HG03520 (cell line): ENCODE results near the gene SEZ6.

Experiments used
- ATAC-seq: cut with Tn5 transposase; IDR thresholded peaks from one replicate; pipeline ENCODE4 v1.9.1; 2021; ENCODE audit warnings: mild to moderate bottlenecking, moderate library complexity; ENCODE audit not compliant: unreplicated experiment

The SEZ6 gene

DNA sequence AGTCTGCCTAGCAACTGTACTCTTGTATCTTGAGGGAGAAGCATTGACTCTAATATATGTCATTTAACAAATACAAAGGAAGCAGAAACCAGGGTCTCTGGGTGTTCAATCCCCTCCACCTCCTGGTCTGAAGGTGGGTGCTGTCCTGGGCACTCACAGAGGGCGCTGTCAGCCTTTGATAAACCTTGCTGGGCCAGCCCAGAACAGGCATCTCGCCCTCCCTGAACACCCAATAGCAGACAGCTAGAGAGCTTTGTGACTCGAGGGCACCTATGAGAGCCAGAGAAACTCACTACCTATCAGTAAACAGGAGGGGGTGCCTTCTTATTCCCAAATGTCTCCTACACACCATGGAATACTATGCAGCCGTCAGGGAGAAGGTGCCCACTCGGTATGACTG is 30.8 kb upstream of the SEZ6 start:
- no peak for ATAC-seq

DNA sequence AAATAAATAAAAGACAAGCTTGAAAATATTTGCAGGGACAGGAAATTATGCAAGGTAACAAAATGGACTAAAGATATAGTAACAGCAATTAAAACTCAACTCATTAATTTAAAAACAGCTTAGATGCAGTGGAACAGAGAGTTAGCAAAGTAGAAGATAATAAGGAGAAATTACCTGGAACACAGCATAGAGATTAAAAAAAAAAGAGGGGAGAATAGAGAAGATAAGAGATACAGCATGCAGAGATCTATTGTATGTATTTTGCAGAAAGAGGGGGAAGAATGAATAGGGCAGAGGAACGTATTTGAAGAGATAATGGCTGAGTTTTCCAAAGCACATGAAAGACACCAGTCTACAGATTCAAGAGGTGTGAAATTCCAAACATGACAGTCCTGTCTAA is 28.7 kb upstream of the SEZ6 start:
- no peak for ATAC-seq

DNA sequence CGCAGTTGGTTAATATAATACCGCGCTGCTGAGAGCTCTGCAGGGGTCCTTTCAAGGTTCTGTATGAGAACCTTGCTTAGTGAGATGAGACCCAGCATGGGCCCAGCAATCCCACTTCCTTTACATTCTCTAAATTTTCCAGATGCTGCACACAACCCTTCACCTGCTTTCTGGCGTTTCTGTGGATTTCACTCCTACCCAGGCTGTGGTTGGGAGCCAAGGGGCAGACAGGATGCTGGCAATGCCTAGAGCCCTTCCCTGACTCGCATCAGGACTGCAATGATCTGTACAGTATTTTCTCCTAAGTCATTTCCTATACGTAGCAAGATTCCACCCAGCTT is 27.0 kb upstream of the SEZ6 start:
- ATAC-seq = no peak

DNA sequence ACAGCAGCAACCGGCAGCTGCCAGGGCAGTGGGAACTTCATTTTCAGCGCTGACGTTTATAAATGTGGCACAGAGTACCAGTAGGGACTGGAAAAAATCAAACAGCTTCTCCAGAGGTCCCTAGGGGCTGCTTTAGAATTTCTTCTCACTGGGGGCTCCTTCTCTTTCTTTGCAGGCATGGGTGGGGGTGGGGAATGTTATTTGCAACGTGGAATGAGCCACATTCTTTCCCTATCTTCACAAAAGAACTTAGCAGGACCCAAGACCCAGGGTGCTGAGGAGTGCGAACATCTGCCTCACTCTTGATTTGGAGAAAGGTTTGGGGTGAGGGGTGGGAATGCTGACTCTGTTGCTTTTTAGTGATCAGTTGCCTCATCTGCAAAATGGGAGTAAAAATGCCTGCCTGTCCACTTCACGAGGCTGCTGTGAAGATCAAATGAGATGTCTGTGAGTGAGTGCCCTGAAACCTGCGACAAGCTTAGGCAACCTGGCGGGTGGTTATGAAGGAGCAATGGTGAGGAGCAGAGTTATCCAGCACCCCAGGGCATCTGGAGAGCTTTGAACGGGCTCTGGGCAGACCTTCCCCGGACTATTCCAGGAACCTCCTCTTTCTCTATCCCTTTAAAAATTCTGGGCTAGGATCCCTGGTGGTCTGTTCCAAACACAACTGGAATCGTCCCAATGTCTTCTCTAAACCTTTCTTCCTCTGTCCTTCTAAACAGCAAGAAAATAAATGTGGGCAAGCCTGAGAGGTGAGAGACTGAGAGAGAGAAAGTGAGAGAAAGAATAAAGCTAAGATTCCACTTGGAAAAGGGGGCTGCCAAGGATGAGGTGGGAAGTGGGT is 26.4 kb upstream of the SEZ6 start:
- ATAC-seq = no peak

DNA sequence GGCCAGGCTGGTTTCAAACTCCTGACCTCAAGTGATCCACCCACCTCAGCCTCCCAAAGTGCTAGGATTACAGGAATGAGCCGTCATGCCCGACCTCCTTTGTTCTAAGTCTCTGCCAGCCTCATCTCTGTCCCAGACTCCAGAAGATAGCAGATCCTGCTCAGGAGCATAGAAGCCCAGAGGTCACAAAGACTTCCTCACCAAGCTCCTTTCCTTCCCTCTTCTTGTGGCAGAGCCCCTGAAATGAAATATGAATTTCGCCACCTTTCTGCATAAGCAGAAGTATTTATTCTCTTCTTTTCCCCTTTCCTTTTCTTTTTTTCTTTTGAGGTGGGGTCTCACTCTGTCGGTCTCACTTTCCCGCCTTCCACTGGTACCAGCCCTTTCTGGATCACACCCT is 25.7 kb upstream of the SEZ6 start:
- no peak for ATAC-seq

DNA sequence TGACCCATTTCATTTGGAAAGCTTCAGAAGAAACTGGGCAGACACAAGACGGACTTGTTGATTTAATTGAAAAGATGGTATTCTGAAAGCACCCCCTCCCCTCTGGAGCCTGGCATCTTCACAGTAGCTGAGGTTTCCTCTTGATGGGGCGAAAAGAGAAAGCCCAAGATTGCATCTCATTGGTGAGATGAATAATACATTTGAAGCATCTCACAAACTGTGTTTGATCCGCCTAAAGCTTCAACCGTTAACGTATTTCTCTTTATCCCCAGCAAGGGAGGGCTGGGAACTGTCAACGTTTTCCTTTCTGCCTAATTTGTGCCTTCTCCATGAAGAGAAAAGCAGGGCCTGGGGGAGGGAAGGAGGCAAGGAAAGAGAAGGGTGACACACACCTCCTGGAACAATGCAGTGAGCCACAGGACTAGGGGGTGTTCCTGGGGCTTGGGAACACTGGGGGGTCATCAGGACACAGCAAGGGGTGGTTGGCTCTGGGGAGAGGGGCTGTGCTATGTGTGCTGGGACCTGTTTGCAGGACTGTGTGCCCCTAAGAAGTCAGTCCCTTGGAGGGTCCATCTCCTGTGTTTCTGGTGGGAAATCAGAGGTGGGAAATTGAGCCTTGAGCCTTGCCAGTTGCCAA is 18.6 kb upstream of the SEZ6 start:
- ATAC-seq = no peak

DNA sequence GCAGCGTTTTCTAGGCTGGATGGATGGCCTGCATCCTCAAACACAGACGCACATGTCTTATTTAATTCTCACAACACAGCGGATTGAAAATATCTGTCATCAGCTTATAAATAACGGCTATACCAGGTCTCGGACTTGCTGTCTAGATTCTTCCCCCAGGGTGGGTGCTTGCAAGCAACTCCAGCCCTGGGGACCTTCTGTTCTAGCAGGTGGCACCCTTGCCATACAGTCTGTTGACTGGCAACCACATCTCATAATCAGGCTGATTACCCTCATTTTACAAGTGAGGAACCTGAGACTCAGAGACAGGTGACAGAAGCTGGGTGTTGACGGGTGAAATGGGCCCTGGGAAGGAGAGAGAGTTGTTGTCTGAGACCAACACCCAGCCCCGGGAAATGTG is 16.2 kb upstream of the SEZ6 start:
- no peak for ATAC-seq

DNA sequence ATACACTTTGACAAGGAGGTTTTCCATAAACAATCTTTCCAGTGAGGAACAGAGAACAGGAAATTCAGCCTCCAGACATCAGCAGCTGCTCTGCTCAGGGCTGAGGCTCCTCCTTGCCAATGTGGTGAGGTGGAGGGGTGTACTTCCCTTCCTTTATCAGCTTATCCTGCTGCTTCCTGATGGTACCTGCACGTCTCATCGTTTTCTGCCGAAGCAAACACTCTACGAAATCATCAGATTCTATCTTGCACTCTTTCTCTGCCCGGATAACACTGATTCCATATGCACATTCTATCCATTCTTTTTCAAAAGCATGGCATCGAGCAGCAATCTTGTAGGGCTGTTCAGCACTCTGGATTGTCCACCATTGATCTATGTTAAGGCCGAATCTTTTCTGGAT is 15.4 kb upstream of the SEZ6 start:
- ATAC-seq = no peak

DNA sequence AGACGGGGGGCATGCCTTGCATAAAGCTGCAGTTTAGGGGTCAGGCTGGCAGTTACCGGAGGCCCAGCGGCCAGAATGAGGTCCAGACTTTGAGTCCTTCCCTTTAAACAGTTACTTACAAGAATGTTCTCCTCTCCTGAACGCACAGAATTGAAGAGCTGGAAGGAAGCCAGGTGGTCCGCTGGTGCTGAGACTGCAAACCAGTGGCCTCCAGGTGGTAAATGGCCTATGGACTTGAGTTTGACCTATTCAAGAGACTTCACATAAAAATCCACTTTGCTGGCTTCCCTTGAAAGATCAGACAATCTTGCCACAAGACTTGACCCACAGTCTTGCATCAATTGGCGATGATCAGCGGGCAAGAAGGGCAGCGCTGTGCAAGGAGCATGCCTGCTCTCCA is 14.7 kb upstream of the SEZ6 start:
- no peak for ATAC-seq

DNA sequence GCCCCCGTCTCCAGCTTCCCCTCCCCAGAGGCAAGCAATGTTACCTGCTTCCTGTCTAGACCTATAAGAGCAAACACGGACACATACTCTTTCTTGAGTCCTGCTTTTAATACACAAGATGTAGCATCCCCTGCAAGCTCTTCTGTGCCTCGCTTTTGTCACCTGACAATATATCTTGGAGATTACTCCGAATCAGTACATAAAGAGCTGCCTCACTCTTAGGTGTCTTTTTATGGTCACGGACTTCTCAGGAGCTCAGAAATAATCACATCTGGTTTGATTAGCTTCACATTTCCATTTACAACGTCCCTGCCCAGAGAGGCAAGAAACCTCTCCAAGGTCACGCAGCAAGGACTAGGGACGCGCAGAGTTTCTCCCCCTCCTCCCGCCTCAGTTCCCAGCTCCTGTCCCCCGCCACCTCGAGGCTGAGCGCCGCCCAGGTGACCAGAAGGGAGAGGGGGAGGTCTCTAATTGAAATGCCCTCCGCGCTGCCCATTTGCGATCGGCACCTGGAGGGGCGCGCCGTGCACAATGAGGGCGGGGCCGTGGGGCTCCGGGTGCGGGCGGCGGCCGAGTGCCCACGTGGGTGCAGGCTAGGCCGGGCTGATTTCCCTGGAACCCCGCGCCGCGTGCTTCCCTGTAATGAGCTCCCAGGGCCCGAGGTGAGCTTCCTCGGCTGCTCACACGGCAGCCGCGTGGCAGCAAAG is 13.8 kb upstream of the SEZ6 start:
- ATAC-seq = no peak

DNA sequence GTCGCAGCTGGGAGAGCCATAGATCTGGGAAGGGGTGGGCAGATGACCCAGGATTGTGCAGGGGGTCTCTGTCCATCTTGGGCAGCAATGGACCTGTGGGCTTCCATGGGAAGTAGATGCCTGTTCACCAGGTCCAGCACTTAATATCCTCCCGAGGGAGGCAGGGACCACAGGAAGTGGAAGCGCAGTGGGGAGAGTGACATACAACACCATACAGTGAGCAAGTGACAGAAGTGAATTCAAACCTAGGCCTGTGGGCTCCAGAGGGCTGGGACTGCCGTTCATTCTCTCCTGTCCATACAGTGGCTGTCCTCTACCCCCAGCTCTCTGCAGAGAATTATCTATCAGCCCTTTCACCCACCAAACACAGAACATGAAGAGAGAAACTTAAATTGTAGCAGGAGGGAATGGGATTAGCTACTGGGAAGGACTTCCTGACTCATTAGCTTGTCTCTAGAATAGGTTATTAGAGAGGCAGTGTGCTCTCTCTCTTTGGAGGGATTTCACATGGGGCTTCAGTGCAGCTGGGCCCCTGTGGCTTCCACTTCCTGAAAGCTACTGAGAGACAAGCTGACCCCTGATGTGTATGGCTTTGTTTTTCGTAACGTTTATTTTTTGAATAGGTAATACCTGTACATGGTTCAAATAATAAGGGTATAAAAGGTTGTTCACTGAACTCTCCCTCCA is 13.1 kb upstream of the SEZ6 start:
- no peak for ATAC-seq

DNA sequence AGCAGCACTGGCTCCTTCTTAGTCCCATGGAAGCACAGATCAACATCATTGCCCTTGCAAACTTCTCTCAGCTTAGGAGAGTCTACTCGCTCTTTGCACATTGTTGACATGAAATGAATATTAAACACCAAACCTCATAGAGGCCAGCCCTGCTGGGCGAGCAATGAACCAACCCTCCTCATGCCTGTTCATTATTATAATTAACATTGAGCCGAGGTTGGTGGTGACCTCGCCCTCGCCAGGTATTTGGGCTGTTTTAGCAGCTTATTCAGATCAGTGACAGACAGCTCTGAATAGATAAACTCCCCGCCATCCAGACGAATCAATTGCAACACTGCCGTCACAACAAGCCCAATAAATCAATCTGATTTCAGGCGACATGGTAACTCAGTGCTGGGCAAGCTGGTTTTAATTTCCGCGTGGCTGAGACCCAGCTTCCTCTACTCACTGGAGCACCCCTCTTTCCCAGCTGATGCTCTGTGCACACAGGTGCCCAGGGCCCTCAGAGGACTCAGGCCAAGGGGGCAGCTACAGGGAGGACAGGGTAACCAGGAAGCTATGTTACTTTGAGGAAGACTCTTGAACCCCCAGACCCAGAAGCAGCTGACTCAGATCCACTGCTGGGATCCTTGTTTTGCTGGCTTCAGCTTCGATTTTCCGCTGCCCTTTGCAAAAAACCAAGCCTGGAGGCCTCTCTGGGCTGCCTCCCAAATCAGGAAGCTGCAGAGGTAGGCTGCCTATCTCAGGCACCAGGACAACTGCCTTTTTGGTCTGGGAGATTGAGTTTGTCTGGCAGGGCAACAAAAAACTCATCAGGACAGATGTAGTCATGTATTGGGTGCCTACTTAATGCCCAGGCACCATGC is 10.7 kb upstream of the SEZ6 start:
- ATAC-seq = no peak

DNA sequence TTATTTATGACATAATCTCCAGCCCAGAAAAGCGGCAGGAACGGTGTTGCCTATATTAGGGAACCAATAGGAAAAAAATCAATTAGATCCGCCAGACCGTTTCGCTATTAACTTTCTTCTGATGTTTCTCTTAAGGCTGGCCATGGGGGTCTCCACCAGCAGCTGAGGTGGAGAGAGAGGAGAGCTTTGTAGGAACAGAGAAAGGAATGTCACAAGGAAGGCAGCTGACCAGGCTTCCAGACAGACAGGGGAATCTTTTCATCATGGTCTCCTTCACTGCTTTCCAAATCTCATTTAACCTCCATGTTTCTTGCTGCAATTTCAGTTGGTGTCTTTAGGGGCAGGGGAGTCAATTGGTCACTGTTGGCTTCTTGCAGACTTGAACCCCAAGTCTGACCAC is 8.9 kb upstream of the SEZ6 start:
- no peak for ATAC-seq

DNA sequence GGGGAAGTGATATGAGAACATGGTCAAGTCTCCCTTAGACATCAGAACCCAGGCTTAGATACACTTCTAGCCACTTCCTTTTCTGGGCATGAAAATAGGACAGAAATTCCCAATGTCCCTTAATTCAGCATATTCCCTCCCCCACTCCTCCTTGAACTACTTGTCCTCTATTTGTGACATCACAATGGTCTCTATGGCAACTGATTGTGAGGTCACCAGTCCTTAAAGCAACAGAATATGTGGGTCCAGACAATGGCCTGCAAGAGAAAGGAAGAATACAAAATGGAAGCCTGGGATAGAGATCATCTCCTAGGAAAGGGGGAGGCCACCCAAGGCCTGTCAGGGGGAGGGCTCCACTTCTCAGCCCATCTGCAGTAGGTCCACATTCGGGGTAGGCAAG is 6.7 kb upstream of the SEZ6 start:
- no peak for ATAC-seq

DNA sequence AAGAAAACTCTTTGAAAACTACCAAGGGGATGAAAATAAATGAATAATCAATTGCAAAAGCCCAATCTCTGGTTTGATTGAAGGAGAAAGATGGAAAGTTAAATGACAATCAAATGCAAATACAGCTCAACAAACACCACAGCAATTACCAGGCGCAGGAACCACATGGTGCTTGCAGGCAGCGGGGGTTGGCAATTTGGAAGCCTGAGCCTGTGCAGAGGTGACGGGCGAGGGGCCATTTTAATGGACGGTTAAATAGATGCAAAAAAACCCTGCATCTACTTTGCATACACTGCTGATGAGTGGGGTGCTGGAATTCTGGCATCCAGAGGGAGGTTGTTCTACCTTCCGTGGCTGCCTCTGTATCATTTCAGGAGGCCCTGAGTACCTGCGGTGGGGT is 4.8 kb upstream of the SEZ6 start:
- ATAC-seq = no peak

DNA sequence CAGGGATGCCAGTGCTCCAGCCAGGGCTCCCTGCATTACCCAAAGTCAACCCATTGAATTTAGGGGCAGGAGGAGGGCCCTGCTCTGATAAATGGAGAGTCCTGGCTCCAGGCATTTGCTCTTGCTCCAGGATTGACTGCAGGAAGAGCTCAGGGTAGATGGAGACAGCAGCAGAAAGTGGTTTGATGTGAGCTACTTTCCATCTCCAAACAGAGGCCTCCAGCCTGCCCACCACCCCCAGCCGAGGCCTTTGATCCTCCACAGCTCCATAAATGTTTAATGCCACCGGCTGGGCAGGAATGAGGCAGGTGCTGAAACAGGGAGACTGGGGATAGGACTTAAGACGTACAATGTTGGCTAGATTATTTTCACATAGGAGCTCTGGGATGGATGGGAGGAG is 4.3 kb upstream of the SEZ6 start:
- ATAC-seq = no peak

DNA sequence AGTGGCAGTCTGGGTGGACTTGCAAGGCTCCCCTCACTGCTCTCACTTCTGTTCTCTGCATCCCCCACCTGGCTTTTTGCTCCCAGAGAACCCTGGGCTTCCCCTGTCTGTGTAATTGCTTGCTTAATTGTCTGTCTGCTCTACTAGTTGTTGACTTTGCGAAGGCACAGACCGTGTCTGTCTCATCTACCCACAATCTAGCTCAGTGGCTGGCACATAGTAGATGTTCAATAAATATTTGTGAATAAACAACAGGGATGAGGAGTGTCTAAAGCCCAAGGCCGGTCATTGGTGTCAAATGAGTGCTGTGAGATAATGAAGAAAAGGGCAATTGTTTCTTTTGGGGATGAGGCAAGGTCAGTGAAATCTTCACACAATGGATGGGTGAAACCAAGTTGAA is 2.8 kb upstream of the SEZ6 start:
- ATAC-seq = no peak

DNA sequence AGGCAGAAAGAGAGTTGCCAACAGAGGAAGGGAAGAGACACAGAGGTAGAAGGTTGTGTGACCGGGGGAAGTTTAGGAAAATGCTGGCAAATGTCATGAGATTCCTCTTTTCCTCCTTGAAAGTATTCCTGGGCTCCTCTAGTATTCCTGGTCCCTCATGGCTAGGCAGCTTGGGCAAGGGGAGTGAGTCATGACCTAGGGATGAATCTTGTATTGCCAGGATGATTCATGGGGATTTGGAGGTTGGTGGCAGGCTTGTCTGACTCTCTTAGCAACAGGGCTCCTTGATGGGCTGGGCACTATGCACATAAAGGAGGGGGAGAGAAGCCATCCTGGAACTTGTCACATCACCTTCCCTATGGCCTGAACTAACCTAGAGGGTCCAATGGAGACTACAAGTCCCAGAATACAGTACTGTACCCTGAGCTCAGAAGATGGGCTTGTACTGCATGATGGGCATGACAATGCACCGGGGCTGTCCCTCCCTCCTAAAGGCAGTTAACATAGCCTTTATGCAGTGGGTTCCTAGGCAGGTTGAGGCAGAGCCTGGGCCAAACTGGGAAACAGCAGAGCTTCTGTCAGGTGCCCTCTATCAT is 2.1 kb upstream of the SEZ6 start:
- no peak for ATAC-seq

DNA sequence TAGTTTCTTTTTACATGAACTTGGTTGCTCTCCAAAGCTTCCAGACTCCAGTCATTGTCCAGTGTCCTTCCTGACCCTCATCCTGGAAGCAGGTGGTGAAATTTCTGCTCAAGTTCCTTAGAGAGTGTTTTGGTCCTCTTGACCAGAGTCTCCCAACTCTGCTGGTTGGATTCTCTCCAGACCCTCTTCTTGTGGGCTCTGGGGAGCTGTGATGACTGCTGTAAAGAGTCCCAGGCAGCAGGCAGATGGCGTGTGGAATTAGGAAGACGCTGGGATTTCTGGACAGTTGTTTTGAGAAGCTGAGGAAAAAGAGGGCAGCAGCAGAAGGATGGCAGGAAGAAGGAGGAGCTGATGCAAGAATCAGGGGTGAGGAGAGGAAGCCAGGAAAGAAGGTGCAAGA is 1.6 kb upstream of the SEZ6 start:
- no peak for ATAC-seq

DNA sequence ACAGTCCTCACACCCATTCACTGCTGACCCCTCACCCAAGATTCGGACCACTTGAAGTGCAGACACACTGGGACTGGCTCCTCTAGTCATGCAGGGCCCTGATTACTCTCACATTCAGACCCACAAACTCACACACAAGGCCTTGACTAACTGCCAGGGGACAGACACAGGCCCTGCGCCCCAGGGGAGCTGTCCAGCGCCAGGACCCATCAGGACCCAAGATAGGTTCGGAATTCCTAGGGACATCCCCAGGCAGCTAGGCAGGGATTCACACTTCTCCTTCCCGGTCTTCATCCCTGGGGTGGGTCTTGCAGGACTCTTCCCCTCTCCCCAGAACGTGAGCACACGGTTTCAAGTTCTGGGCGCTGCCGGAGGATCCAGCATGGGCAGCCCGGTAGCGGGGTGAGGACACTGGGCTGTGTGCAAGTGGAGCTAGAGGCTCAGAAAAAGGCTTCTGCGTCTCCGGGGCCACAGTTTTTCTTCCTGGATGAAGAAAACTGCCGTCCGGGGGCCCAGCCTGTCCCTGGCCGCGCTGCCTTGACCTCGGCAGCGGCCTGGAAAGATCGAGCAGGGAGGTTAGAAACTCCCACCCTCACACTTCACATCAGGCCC is 1.6 kb downstream of the SEZ6 start:
- ATAC-seq = no peak
